Epithelial cell of proximal tubule (primary cell): ENCODE results near the gene MBNL2. TPM values are rescaled to one million over a fixed set of nuclear protein-coding genes. Genes with fewer than 3 reads are reported as not detected.

Source experiments
- DNase-seq: peaks from one replicate; pipeline ENCODE4 v3.0.0-alpha.2; 2011; ENCODE audit warnings: low read depth
- H3K4me3 ChIP-seq: 2 replicates; pipeline ENCODE4 v1.5.1; 2011; ENCODE audit warnings: low read depth, mild to moderate bottlenecking, low read length
- total RNA-seq: library from RNA; depleted of rRNA; stranded (reverse); fragments of >200 nt; gene quantifications from 2 replicates; pipeline ENCODE4 v1.2.3, GENCODE V29; 2015
- TF ChIP-seq, protein P1 (sequence below): conservative IDR thresholded peaks from 2 replicates; pipeline ENCODE4 v1.5.1; 2012; ENCODE audit warnings: low read depth, mild to moderate bottlenecking, low read length

The MBNL2 gene
- total RNA-seq, 1 donor from 2014 or later, result 28.8 TPM

DNA sequence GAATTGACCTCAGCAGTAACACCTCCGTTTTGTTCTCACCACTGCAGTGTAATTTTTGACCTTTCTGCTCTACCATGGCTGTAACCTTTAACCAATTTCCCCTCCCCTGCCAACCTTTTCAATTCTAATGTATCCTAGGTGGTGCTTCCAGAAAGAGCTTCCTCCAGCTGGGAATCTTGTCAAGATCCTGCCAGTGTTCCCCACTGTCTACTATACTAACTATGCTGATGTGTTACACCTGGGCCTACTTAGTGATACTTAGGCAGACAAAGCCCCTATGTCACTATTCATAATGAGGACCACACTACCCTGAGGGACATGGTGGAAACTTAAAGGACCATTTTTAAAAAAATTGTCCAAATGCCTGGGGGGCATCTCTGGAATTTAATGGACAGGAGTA lies 41.0 kb downstream of the MBNL2 start:
- no peak for DNase-seq
- TF ChIP-seq, protein P1, sequence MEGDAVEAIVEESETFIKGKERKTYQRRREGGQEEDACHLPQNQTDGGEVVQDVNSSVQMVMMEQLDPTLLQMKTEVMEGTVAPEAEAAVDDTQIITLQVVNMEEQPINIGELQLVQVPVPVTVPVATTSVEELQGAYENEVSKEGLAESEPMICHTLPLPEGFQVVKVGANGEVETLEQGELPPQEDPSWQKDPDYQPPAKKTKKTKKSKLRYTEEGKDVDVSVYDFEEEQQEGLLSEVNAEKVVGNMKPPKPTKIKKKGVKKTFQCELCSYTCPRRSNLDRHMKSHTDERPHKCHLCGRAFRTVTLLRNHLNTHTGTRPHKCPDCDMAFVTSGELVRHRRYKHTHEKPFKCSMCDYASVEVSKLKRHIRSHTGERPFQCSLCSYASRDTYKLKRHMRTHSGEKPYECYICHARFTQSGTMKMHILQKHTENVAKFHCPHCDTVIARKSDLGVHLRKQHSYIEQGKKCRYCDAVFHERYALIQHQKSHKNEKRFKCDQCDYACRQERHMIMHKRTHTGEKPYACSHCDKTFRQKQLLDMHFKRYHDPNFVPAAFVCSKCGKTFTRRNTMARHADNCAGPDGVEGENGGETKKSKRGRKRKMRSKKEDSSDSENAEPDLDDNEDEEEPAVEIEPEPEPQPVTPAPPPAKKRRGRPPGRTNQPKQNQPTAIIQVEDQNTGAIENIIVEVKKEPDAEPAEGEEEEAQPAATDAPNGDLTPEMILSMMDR, result no peak

DNA sequence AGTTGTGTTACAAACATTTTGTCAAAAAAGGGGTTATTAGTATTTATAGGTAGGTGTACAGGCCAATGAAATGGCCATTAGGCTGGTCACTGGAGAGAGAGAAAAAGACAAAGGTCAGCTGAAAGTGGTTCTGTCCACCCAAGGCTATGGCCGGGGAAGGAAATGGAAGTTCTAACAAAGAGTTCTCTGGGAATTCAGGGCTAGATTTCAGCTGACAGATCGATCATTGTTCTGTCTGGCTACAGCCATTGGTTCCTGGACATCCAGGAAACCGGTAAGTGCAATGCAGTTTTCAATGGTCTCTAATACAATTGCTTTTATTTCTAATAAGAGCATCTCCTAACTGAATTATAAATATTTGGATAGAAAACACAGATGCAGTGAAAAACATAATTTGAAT lies 42.5 kb downstream of the MBNL2 start:
- TF ChIP-seq, protein P1, result no peak
- no peak for DNase-seq
- no peak overlapping the region for H3K4me3 ChIP-seq

More for the DNA sequence above, 41.0 kb downstream of the MBNL2 start:
- no peak overlapping the region for H3K4me3 ChIP-seq

DNA sequence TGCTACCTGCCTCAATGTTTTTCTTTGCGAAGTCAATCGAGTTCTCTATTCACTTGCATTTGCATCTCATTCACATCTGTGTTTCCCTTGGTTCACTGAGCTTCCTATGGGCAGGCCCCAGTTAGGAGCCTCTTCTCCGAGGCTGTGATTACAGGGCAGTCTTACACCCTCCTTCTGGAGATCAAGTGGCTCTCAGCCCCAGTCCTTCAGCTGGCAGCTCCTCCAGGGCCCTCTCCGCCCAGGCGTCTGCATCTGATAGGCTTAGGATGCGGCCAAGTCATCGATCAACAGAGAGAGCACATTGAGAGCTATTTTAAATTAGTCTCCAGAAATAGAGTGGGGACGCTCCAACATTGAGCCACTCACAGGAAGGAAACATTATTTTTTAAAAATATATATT lies 44.2 kb downstream of the MBNL2 start:
- TF ChIP-seq, protein P1, result no peak
- DNase-seq, result no peak
- H3K4me3 ChIP-seq, result no peak overlapping the region

DNA sequence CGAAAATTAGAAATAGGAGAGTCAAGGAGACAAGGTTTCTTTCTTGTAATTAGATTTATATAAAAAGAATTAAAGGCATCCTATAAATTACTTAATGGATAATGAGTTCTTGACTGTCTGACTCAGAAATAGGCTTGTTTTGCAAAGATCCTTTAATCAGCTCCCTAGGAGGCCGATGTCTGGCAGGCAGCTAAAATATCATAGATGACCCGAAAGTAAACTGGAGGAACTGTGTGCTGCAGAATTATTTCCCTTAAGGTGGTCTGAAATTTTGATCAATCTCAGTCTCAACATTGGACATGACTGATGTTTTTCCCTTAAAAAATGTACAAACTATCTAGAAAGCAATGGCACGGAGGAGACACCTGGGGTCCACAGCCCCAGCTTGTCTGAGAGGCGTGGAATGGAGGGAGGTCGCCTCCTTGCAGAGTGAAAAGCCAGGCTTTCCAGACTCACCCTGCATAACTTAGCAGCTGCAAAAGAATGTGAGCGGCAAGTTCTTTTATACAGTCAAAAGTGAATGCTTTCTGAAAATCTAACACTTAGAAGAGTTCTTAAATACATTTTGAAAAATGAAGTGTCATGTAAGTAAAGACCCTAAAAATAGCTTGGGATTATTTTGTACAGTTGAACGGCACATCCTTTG lies 44.8 kb downstream of the MBNL2 start:
- DNase-seq, result no peak
- no peak overlapping the region for H3K4me3 ChIP-seq
- TF ChIP-seq, protein P1, result no peak

DNA sequence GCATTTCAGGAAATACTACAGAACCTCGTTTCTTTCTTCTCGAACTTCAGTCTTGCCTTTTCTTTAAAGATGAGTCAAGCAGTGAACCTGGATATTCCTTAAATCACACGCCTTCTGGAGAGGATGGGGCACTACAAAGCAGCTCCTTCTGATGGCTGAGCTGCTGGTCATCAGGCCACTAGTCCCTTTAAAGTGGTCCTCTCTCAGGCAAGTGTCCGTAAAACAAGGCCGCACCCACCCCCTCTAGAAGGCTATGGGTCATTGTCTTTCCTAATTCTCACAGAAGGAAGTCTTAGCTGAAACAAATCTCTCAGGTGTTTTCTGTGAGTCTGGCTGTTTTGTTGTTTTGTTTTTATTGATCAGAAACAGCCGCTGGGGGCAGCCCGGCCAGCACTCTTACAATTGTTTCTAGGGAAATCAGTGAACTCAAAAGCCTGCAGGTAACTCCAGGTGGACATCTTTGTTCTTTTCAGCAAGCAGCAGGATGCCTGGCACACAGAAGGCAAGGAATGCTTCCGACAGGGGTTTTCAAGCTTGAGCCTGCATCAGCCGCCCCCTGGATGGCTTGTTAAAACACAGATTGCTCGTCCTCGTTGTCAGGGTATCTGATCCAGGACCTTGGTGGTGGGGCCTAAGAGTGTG lies 45.4 kb downstream of the MBNL2 start:
- TF ChIP-seq, protein P1, result no peak
- no peak overlapping the region for H3K4me3 ChIP-seq
- DNase-seq, result no peak

DNA sequence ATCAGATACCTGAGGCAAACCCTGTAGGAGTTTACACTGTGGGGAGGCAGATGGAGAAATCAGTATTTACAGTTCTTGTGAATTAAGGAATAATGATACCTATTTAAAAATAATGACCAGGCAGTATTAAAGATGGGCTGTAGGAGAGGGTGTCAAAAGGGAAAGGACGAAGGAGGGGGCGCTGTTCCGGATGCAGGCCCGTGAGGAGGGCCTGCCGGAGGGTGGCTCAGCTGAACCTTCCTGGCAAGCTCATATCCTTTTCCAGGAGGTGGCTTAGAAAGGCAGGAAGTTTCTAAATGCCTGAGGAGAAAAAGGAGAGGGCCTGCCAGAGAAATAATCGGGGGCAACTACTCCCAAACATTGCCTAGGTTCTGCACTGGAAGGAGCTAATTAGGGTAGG lies 46.6 kb downstream of the MBNL2 start:
- DNase-seq, result no peak
- no peak overlapping the region for H3K4me3 ChIP-seq
- TF ChIP-seq, protein P1, result peak; percentile 41

DNA sequence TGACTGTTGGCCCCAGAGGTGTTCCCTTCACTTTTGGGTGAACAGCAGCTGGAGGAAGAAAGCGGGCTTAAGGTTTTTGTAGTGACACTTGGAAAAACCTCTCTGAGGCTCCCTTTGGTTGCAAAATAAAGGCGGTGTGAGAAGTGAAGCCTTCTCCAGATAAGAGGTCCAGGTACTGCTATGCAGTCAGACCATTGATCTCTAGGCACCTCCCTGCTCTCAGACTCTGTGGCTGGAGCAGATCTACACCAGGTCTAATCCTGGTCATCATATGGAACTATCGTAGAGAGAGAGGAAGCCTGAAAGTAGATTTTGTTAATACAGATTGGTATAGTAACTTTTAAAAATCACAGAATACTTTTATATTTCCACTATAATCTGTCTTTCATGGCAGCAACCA lies 47.5 kb downstream of the MBNL2 start:
- TF ChIP-seq, protein P1, result no peak
- no peak overlapping the region for H3K4me3 ChIP-seq
- no peak for DNase-seq
